ENCODE results near the gene CYP24A1. TPM values are rescaled to one million over a fixed set of nuclear protein-coding genes. Genes with fewer than 3 reads are reported as not detected.

CYP24A1 gene
- total RNA-seq, 2 donors from 2014 or later: not detected

DNA sequence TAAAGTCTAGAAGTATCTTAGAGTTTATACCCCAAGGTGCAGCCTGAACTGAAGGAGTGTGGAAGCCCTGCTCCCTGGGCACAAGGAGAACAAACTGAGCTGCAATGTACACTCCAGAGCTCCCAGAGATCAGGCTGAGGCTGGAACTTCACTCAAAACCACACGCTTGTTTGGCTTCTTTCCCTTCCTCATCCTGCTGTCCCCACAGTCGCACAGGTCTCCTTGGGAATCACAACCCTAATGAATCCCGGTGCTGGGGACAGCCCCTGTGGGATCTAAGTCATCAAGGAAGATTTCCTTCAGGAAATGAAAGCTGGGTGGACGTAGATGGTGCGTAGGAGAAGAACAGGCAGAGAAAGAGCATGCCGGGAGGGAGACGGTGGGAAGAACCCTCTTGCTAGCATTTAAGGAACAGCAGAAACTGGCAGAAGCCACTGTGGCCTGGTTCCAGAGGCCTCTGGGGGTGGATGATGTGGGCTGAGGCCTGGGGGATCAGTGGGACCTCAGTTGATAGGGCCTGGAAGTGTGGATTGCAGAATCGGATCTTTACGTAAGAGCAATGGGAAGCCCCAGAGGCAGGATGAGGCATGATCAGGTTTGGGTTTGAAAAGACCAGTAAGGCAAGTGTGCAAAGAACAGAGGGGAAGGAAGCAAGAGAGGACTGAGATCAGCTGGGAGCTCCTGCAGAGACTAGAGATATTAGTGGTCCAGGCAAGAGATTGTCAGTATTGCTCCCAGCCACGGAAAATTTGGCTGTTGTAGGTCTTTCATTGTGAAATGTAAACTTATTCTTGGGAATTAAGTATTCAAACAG lies 21.4 kb downstream of the CYP24A1 start:
- no peak for DNase-seq

DNA sequence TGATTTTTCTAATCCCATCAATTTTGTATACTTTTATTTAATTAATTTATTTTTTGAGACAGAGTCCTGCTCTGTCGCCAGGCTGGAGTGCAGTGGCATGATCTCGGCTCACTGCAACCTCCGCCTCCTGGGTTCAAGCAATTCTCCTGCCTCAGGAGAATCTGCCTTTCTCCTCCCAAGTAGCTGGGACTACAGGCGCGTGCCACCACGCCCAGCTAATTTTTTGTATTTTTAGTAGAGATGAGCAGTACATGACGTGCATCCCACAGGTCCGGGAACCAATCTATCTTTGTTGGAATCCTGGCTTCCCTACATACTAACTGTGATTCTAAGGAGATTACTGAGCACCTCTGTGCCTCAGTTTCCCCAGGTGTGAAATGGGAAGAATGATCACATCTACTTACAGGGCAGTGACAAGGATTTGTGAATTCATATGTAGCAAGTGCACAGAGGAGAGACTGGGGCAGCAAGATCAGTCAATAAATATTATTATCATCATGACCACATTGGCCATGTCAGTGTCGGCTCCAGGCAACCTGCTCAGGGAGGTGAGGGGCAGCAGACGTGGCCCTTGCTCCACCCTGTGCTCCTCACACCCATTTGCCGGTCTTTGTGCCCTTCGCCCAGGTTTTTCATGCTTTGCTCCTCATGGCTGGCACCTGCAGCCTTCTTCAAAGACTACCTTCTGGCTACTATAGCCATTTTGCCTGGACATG lies 22.1 kb downstream of the CYP24A1 start:
- intact Hi-C loops (cut with DNase I): no loop called here
- ATAC-seq: no peak
- no peak for TF ChIP-seq POLR2A (IDR thresholded peaks at IDR 0.05)
- TF ChIP-seq, protein P1, sequence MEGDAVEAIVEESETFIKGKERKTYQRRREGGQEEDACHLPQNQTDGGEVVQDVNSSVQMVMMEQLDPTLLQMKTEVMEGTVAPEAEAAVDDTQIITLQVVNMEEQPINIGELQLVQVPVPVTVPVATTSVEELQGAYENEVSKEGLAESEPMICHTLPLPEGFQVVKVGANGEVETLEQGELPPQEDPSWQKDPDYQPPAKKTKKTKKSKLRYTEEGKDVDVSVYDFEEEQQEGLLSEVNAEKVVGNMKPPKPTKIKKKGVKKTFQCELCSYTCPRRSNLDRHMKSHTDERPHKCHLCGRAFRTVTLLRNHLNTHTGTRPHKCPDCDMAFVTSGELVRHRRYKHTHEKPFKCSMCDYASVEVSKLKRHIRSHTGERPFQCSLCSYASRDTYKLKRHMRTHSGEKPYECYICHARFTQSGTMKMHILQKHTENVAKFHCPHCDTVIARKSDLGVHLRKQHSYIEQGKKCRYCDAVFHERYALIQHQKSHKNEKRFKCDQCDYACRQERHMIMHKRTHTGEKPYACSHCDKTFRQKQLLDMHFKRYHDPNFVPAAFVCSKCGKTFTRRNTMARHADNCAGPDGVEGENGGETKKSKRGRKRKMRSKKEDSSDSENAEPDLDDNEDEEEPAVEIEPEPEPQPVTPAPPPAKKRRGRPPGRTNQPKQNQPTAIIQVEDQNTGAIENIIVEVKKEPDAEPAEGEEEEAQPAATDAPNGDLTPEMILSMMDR (IDR thresholded peaks at IDR 0.05): no peak
- 89 to 95% methylated on average over 11 to 12 of the region's 12 CpGs for WGBS, 2 donors
- Histone ChIP-seq H3K27ac (no peak overlapping the region), H3K27me3 (no peaks in the 10 kb centered on the region), H3K9me3 (no peaks in the 10 kb centered on the region), H3K36me3 (replicated peaks in 1 of 2; ENCODE audit: insufficient read depth in 1 of 2, low read depth in 2 of 2) (no peaks in the 10 kb centered on the region), H3K4me3 (no peak overlapping the region), H3K4me1 (no peaks in the 10 kb centered on the region)
- DNase-seq: no peak

More for the DNA sequence above, 21.4 kb downstream of the CYP24A1 start:
- no peak for ATAC-seq
- H3K4me1 ChIP-seq: no peaks in the 10 kb centered on the region
- H3K27me3 ChIP-seq: no peaks in the 10 kb centered on the region
- H3K36me3 ChIP-seq (replicated peaks in 1 of 2; ENCODE audit: insufficient read depth in 1 of 2, low read depth in 2 of 2): no peaks in the 10 kb centered on the region
- TF ChIP-seq POLR2A (IDR thresholded peaks at IDR 0.05): no peak
- TF ChIP-seq, protein P1 (IDR thresholded peaks at IDR 0.05): no peak
- H3K4me3 ChIP-seq: no peak overlapping the region
- intact Hi-C loops (cut with DNase I): no loop called here
- no peak overlapping the region for H3K27ac ChIP-seq
- H3K9me3 ChIP-seq: no peaks in the 10 kb centered on the region
- whole genome bisulfite sequencing, 2 donors: 71 to 80% methylated on average over 9 to 10 of the region's 10 CpGs

DNA sequence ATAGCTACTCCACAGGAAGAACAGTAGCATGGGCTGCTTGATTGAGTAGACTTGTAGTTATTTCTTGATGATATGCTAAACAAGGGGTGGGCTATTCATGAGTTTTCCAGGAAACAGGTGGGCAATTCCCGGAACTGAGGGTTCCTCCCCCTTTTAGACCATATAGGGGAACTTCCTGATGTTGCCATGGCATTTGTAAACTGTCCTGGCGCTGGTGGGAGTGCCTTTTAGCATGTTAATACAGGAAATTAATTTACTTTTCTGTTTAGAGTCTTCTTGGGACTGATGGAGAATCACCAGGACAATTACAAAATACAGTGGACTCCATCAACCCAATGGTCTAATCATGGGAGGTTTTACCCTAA lies 22.7 kb downstream of the CYP24A1 start:
- ATAC-seq (no peak), DNase-seq (no peak)
- Histone ChIP-seq H3K4me1 (no peaks in the 10 kb centered on the region), H3K27ac (no peak overlapping the region), H3K4me3 (no peak overlapping the region), H3K36me3 (replicated peaks in 1 of 2; ENCODE audit: insufficient read depth in 1 of 2, low read depth in 2 of 2) (no peaks in the 10 kb centered on the region), H3K27me3 (no peaks in the 10 kb centered on the region), H3K9me3 (no peaks in the 10 kb centered on the region)
- intact Hi-C loops (cut with DNase I): no loop called here
- TF ChIP-seq POLR2A (IDR thresholded peaks at IDR 0.05): no peak
- TF ChIP-seq, protein P1 (IDR thresholded peaks at IDR 0.05): no peak
- 23 to 37% methylated on average over 2 of the region's 2 CpGs for WGBS, 2 donors

DNA sequence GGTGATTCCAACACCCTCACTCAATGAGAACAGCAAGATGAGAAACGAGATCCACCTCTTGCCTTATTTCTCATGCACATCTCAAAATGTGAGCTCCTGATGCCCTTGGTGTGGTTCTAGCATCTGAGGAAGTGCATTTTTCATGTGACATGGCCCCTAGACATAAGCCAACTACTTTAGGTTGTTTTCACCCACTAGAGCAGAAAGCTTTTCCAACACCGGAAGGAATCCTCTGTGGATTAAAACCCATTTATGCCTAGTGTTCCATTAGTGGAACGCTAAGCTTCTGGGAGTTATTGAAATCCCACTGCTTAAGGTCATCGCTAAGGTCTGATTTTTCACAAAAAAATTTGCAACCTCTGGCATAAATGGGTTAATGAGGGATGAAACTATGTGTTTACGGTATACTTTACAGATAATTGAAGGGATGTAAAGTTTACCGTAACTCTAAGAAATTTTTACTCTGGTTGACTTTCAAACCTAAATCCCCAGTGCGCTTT lies 24.0 kb downstream of the CYP24A1 start:
- no peaks in the 10 kb centered on the region for H3K36me3 ChIP-seq (replicated peaks in 1 of 2; ENCODE audit: insufficient read depth in 1 of 2, low read depth in 2 of 2)
- no peaks in the 10 kb centered on the region for H3K27me3 ChIP-seq
- intact Hi-C loops (cut with DNase I): no loop called here
- H3K4me1 ChIP-seq: no peaks in the 10 kb centered on the region
- WGBS, 2 donors: 81 to 83% methylated on average over 7 of the region's 7 CpGs
- no peak for TF ChIP-seq POLR2A (IDR thresholded peaks at IDR 0.05)
- TF ChIP-seq, protein P1 (IDR thresholded peaks at IDR 0.05): no peak
- H3K9me3 ChIP-seq: no peaks in the 10 kb centered on the region
- DNase-seq: no peak
- H3K4me3 ChIP-seq: no peak overlapping the region
- no peak overlapping the region for H3K27ac ChIP-seq
- ATAC-seq: no peak
